Esophagus mucosa (tissue), 1 donor: ENCODE measurements around the gene CTF1. TPM values are rescaled to one million over a fixed set of nuclear protein-coding genes. Genes with fewer than 3 reads are reported as not detected.
"Not testable (repeated sequence)": the region's sequence is repeated elsewhere in the genome, so short reads cannot be mapped to it uniquely, and the experiment has no call there.

ENCODE experiments used
- ATAC-seq: fragments of 200-7000 bp; cut with Tn5 transposase; one replicate; pipeline ENCODE4 v1.9.1; 2020
- total RNA-seq: library from RNA; stranded (reverse); gene quantifications from one replicate; pipeline ENCODE4 v1.2.4, GENCODE V29; 2023
- donor health status: DM: yes; HTN: yes; CAD: no.

Gene CTF1
- 2.3 TPM for total RNA-seq

GRCh38 chr16:30896261-30896888 lies at the start of gene CTF1:
CTF1 (plus strand) TSS chr16:30896614; CDS start chr16:30896644, 30 bp downstream.
- ATAC-seq = peak; percentile 38

GRCh38 chr16:30846649-30847402 lies 49.6 kb upstream of the CTF1 start:
- no peak for ATAC-seq

GRCh38 chr16:30850246-30850645 lies 46.2 kb upstream of the CTF1 start:
- peak; percentile 65 for ATAC-seq

- ATAC-seq = peak; percentile 73
These were observed 42.7 kb upstream of the CTF1 start for GRCh38 chr16:30853758-30854157.

- no peak for ATAC-seq
These were observed 38.3 kb upstream of the CTF1 start for GRCh38 chr16:30858111-30858495.

GRCh38 chr16:30858829-30859423 lies 37.5 kb upstream of the CTF1 start:
- ATAC-seq = no peak

GRCh38 chr16:30860729-30861128 lies 35.7 kb upstream of the CTF1 start:
- ATAC-seq = not testable (repeated sequence)

GRCh38 chr16:30863178-30863577 lies 33.2 kb upstream of the CTF1 start:
- not testable (repeated sequence) for ATAC-seq

- no peak for ATAC-seq
These were observed 30.4 kb upstream of the CTF1 start for GRCh38 chr16:30866031-30866430.

GRCh38 chr16:30867747-30868146 lies 28.7 kb upstream of the CTF1 start:
- ATAC-seq = no peak

GRCh38 chr16:30870904-30871303 lies 25.5 kb upstream of the CTF1 start:
- no peak for ATAC-seq

- no peak for ATAC-seq
These were observed 22.1 kb upstream of the CTF1 start for GRCh38 chr16:30874244-30874820.

- ATAC-seq = peak; percentile 98
These were observed 21.3 kb upstream of the CTF1 start for GRCh38 chr16:30874821-30875717.

- peak; percentile 6 for ATAC-seq
These were observed 20.3 kb upstream of the CTF1 start for GRCh38 chr16:30875871-30876801.

GRCh38 chr16:30876867-30877266 lies 19.5 kb upstream of the CTF1 start:
- ATAC-seq = no peak

GRCh38 chr16:30882429-30883310 lies 13.7 kb upstream of the CTF1 start:
- no peak for ATAC-seq

GRCh38 chr16:30884760-30885159 lies 11.7 kb upstream of the CTF1 start:
- ATAC-seq = no peak

GRCh38 chr16:30885196-30885595 lies 11.2 kb upstream of the CTF1 start:
- ATAC-seq = no peak

GRCh38 chr16:30886145-30886544 lies 10.3 kb upstream of the CTF1 start:
- ATAC-seq = no peak

GRCh38 chr16:30887927-30888326 lies 8.5 kb upstream of the CTF1 start:
- no peak for ATAC-seq
